GM12801 (cell line): ENCODE data around the gene CLUH.

Experiments used
- TF ChIP-seq, protein P1 (sequence below): IDR thresholded peaks from one replicate; pipeline ENCODE4 v1.5.1; 2011; ENCODE audit warnings: control low read depth; ENCODE audit not compliant: insufficient read length; ENCODE audit errors: extremely low read depth

The CLUH gene

DNA sequence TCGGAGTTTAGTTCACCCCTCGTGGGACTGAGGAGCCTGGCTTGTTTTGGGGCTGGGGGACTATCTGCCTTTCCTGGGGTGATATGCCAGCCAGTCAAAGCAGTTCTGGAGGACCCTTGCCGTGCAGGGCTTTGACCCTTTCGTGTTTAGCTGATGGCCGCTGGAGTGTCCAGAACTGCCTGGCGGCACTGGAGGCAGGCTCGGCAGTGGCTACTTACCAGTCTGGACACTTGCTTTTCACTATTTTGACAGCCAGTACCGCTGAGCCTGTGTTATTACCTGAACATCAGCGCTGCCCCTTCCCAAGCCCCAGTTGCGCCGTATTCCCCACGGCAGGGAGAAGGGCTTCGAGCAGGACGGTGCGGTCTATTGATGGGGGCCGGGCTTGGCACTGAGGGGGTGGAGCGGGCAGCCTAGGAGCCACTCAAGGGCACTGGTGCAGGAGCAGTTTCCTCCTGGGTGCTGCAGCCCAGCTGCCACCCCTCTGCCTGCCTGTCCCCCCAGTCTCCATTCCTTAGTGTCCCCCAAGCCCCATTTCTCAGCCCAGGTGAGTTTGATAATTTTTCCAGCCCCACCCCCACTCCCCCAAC lies 19.3 kb upstream of the CLUH start:
- TF ChIP-seq, protein P1, sequence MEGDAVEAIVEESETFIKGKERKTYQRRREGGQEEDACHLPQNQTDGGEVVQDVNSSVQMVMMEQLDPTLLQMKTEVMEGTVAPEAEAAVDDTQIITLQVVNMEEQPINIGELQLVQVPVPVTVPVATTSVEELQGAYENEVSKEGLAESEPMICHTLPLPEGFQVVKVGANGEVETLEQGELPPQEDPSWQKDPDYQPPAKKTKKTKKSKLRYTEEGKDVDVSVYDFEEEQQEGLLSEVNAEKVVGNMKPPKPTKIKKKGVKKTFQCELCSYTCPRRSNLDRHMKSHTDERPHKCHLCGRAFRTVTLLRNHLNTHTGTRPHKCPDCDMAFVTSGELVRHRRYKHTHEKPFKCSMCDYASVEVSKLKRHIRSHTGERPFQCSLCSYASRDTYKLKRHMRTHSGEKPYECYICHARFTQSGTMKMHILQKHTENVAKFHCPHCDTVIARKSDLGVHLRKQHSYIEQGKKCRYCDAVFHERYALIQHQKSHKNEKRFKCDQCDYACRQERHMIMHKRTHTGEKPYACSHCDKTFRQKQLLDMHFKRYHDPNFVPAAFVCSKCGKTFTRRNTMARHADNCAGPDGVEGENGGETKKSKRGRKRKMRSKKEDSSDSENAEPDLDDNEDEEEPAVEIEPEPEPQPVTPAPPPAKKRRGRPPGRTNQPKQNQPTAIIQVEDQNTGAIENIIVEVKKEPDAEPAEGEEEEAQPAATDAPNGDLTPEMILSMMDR = no peak

DNA sequence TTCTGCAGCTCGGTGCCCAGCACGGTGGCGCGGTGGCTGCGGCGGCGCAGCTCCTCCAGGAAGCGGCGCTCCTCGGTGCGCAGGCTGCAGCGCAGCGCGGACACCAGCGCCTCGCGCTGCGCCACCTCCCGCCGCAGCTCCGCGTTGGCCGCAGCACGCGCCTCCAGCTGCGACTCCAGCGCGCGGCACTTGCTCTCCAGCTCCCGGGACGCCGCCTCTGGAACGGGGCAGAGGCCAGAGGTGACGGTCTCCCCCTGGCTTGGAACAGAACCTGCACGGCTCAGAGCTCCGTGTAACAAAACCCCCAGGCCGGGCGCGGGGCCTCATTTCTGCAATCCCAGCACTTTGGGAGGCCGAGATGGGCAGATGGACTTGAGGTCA lies 13.2 kb upstream of the CLUH start:
- TF ChIP-seq, protein P1 = no peak

DNA sequence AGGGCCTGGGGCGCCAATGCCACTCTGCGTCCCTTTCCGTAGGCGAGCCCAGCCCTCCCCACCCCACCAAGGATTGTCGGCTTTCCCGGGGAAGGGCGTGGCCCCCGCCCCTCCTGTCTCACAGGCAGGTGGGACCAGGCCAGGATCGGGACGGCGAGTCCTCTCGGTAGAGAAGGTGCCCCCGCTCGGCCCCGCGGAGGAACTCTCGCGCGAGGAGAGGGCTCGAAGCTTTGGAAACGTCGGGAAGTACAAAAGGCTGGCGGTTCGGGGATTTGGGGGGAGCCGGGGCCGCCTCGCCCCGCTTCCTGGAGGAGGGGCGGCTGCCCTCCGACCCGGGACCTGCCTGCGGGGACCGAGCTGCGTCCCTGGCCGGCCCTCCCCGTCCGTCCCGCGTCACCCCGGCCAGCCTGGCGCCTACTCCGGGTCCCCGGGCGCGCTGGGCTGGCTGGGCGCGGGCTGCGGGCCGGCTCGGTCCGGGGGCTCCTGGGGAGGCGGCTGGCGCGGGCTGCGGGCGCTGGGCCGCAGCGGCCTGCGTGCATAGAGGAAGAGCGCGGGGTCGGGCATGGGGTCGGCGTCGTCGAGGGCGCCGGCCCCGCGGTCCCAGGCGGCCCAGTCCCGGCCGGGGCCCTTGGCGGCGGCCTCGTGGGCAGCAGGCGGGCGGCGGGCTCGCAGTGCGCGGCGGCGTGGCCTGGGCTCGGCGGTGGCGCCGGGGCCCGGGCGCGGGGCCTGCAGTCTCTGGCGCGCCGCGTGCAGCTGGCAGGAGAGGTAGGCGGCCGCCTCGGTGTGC lies 12.6 kb upstream of the CLUH start:
- TF ChIP-seq, protein P1 = no peak

DNA sequence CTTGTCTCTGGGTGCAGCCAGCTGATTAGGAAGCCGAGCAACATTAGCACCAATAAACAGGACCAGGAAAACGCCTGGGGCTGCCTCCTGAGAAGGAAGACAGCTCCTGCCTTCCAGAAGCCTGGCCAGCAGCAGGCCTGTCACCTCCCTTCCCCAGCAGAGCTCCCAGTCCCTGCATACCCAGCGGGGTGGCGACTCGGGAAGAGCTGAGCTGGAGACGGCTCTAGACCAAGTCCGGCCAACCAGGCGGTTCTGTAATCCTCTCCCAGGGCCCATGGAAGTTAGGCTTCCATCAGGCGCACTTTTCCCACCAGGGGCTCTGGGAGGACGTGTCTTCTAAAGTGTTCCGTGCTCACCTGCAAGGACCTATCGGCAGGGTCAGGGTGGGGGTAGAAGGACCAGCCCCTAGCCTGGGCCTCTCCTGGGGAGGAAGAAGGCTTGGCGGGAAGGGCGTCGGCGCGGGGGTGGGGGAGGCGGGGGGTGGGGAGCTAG lies 12.0 kb upstream of the CLUH start:
- TF ChIP-seq, protein P1 = no peak

DNA sequence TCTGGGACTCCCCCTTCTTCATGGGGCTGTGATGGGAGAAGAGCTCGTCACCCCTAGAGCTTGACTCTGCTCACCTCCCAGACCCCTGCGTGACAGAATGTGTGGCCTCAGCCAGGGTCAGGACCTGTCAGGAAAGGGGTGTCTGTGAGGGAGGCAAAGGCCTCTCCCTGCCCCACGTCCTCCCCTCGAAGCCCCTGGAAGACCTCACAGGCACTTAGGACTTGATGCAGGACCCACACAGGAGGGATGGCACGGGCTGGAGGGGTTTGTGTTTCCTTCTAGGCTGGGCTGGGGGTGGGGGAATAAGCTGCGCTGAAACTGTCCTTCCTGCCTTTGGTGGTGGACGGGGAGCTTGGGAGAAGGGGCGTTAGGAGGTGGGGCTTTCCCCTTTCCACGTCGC lies 11.0 kb upstream of the CLUH start:
- TF ChIP-seq, protein P1 = no peak

DNA sequence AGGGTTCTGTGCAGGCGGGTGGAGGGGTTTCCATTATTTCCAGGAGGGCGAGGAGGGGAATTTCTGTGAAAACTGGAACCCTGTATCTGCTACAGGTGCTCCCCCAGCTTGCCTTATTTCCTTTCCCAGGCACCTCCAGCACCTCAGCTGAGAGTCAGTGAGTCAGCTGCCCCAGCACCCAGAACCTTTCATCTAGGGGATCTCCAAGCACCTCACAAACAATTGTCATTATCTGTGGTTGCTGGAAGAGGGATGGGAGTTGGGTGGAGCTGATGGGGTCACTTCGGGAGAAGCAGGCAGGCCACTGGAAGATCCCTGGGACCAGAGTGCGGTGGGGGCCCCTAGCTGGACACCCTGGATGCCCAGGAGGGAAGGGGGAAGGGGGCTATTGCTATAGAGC lies 10.0 kb upstream of the CLUH start:
- TF ChIP-seq, protein P1 = no peak

DNA sequence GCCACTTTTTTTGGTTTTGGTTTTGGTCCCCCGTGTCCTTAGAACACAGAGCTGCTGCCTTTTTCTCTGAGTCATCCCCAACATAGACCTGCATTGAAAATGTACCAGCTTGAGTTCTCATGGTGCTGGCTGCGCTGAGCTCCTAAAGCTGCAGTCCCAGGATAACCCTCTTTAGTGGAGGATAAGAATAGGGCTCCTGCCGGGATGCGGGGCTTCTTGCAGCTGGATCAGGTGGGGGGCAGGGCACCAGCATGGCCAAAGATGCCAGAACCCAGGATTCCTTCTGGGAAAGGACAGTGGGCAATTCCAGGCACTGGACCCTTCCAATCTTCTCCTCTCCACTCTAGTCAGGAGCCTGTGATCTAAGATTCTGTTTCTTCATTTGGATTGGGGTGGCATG lies 8.3 kb upstream of the CLUH start:
- TF ChIP-seq, protein P1 = no peak
